CD4-positive, alpha-beta T cell treated with Interleukin-15 for 4 hours (primary cell): ENCODE results near the gene RNU11.
"Not testable (repeated sequence)": the region's sequence is repeated elsewhere in the genome, so short reads cannot be mapped to it uniquely, and the experiment has no call there.

Source experiments
- DNase-seq: peaks from one replicate; pipeline ENCODE4 v3.0.0-alpha.2; 2020; ENCODE audit warnings: low spot score

The RNU11 gene

GRCh38 chr1:28663871-28664470 lies 15.6 kb downstream of the RNU11 start:
- DNase-seq = no peak

- DNase-seq = no peak
Observed at GRCh38 chr1:28666806-28667205, 18.4 kb downstream of the RNU11 start.

GRCh38 chr1:28668191-28668955 lies 20.0 kb downstream of the RNU11 start, which contains the start of gene GMEB1:
TSS of gene GMEB1 (plus strand) at chr1:28668784. CDS start at chr1:28683613, 14,829 bp downstream.
- peak; percentile 87 for DNase-seq

- DNase-seq = peak; percentile 12
Observed at GRCh38 chr1:28668956-28669723, 20.7 kb downstream of the RNU11 start.

- no peak for DNase-seq
Observed at GRCh38 chr1:28671254-28671780, 22.9 kb downstream of the RNU11 start.

- DNase-seq = not testable (repeated sequence)
Observed at GRCh38 chr1:28672971-28673370, 24.6 kb downstream of the RNU11 start.

- no peak for DNase-seq
Observed at GRCh38 chr1:28675924-28676257, 27.5 kb downstream of the RNU11 start.

GRCh38 chr1:28680151-28680550 lies 31.8 kb downstream of the RNU11 start:
- no peak for DNase-seq

- DNase-seq = no peak
Observed at GRCh38 chr1:28682840-28683239, 34.4 kb downstream of the RNU11 start.

GRCh38 chr1:28684937-28685336 lies 36.5 kb downstream of the RNU11 start:
- DNase-seq = no peak

- not testable (repeated sequence) for DNase-seq
Observed at GRCh38 chr1:28691627-28692026, 43.2 kb downstream of the RNU11 start.
